ENCODE measurements around the gene FAHD2A. TPM values are rescaled to one million over a fixed set of nuclear protein-coding genes. Genes with fewer than 3 reads are reported as not detected.
"Not testable (repeated sequence)": the region's sequence is repeated elsewhere in the genome, so short reads cannot be mapped to it uniquely, and the experiment has no call there.

The FAHD2A gene, protein sequence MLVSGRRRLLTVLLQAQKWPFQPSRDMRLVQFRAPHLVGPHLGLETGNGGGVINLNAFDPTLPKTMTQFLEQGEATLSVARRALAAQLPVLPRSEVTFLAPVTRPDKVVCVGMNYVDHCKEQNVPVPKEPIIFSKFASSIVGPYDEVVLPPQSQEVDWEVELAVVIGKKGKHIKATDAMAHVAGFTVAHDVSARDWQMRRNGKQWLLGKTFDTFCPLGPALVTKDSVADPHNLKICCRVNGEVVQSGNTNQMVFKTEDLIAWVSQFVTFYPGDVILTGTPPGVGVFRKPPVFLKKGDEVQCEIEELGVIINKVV
- 41.6 TPM for total RNA-seq
- long read RNA-seq, full-length matches to known transcripts: 27 of 41 reads
- long read RNA-seq, partial matches to known transcripts: 3 of 41 reads
- long read RNA-seq, other reads (novel, unspliced or antisense): 11 of 41 reads

GRCh38 chr2:95402370-95403203, at the start of gene FAHD2A:
TSS of gene FAHD2A (plus strand) at chr2:95402708. CDS start at chr2:95405559, 2,851 bp downstream.
- DNase-seq (ENCODE audit: missing footprints) (peak; percentile 99), ATAC-seq (peak; percentile 98)
- intact Hi-C loops (cut with DNase I): loop anchor here (5.0 kb wide), 1 partner anchor 235 kb away; the partner anchor contains the start of gene ZNF2

GRCh38 chr2:95353055-95353575, 49.4 kb upstream of the FAHD2A start:
- intact Hi-C loops (cut with DNase I): no loop called here
- DNase-seq (ENCODE audit: missing footprints) (no peak), ATAC-seq (no peak)

- no peak for ATAC-seq
- no peak for DNase-seq (ENCODE audit: missing footprints)
- intact Hi-C loops (cut with DNase I): no loop called here
Measured at GRCh38 chr2:95353613-95354468, 48.7 kb upstream of the FAHD2A start.

DNA sequence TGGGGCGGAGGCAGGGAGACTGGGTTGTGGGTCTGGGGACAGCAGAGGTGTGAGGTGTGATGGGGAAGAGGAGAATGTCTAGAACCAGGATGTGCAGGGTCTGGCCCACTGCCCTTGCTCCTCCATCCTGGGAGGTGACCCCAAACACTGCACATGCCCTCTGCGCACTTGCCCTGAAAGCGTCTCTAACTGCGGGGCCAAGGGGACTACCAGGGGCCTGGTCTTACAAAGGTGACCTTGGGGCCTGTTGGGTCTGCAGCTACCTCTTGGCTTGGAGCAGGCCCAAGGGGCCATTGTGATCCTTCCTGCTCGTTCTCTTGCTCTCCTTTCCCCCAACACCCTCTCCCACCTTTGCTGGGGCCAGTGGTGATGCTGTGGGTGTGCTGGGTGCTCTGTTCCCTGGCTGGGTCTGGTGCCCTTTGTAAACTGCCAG, 48.0 kb upstream of the FAHD2A start:
- peak; percentile 6 for ATAC-seq
- intact Hi-C loops (cut with DNase I): no loop called here
- DNase-seq (ENCODE audit: missing footprints): no peak

DNA sequence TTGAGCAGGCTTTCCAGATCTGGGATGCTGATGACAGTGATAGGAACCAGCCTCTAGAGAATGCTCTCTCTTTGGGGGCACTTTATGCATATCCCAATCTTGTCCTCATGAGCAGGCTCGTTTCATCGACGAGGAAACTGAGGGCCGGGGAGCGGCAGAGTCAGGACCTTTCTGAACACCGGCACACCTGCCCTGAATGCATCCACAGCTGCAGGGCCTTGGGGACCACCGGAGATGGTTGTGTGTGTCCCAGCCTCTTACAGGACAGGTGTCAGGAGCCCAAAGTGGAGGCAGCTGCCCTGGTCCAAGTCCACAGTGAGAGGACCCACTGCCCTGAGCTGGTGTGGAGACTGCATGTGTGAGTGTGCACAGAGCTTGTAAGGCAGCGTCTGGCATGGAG, 47.6 kb upstream of the FAHD2A start:
- intact Hi-C loops (cut with DNase I): no loop called here
- DNase-seq (ENCODE audit: missing footprints) (no peak), ATAC-seq (no peak)

- DNase-seq (ENCODE audit: missing footprints); intact Hi-C loops (cut with DNase I); ATAC-seq: not testable (repeated sequence)
Measured at GRCh38 chr2:95355486-95355885, 47.0 kb upstream of the FAHD2A start.

DNA sequence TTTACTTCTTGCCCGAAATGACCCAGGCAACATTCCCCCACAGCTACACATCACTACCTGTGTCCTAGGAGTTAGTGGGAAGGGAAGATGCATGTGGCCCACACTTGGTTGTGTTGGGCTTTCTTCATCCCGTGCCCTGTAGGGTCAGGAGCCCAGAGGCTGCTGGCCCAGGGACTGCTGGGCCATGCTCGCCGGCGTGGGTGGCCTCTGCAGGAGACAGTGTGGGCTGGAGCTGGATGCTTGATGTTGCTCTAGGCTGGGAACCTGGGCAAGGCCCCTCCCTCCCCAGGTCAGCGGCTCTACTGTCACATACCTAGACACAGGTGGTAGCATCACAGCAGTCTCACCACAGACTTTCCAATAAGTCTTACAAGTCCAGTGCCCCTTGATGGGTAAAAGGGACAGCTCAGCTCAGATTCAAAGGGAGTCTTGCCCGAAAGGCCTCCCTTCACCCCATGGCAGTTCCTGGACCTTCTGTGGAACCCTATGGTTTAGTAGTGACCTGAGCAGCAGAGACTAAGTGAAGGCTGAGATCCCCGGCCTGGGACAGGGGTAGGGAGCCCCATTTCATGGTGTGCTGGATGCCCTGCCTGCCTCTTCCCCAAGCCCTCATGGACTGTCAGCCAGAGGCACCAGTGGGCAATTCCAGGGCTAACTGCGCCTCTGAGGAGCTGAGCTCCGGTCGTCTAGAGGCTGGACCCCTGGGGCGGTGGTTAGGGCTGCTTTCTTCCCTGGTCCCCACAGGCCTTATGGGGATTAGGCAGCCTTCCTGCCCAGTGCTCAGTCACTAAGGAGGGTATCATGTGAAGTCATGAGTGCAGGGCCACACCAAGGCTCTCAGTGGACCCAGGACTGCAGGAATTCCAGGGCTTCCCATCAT, 45.4 kb upstream of the FAHD2A start:
- peak; percentile 34 for ATAC-seq
- no peak for DNase-seq (ENCODE audit: missing footprints)
- intact Hi-C loops (cut with DNase I): no loop called here

- ATAC-seq (no peak), DNase-seq (ENCODE audit: missing footprints) (no peak)
- intact Hi-C loops (cut with DNase I): no loop called here
Measured at GRCh38 chr2:95357717-95358280, 44.7 kb upstream of the FAHD2A start.

DNA sequence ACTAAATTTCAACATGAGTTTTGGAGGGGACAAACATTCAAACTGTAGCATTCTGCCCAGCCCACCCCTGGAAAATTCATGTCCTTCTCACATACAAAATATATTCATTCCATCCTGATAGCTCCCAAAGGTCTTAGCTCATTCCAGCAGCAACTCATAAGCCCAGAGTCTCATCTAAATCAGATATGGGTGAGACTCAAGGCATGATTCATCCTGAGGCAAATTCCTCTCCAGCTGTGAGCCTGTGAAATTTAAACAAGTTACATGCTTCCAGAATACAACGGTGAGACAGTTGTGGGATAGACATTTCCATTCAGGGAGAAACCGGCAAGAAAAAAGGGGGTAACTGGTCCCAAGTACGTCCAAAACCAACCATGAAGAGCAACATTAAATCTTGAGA, 43.5 kb upstream of the FAHD2A start:
- ATAC-seq (no peak), DNase-seq (ENCODE audit: missing footprints) (no peak)
- intact Hi-C loops (cut with DNase I): no loop called here

GRCh38 chr2:95359501-95359930, 43.0 kb upstream of the FAHD2A start:
- intact Hi-C loops (cut with DNase I): no loop called here
- DNase-seq (ENCODE audit: missing footprints) (no peak), ATAC-seq (no peak)

GRCh38 chr2:95361216-95361980, 41.1 kb upstream of the FAHD2A start:
- intact Hi-C loops (cut with DNase I): no loop called here
- DNase-seq (ENCODE audit: missing footprints): no peak
- no peak for ATAC-seq

GRCh38 chr2:95362486-95362885, 40.0 kb upstream of the FAHD2A start:
- intact Hi-C loops (cut with DNase I): no loop called here

DNA sequence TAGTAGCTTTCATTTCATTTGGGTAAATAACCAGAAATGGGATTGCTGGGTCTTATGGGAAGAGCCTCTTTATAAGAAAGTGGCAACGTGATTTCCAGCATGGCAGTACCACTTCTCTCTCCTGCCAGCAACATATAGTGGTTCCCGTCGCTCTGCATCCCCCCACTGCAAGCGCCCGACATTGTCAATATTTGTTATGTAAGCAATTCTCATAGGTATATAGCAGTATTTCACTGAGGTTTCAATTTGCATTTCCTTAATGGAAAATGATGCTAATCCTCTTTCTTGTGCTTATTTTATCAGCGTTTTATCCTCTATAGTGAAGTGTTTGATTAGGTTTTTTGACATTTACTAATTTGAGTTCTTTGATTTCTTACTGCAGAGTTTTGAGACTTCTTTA, 36.0 kb upstream of the FAHD2A start:
- intact Hi-C loops (cut with DNase I): no loop called here
- ATAC-seq (no peak), DNase-seq (ENCODE audit: missing footprints) (no peak)

More at GRCh38 chr2:95362486-95362885, 40.0 kb upstream of the FAHD2A start:
- no peak for DNase-seq (ENCODE audit: missing footprints)
- ATAC-seq: no peak

DNA sequence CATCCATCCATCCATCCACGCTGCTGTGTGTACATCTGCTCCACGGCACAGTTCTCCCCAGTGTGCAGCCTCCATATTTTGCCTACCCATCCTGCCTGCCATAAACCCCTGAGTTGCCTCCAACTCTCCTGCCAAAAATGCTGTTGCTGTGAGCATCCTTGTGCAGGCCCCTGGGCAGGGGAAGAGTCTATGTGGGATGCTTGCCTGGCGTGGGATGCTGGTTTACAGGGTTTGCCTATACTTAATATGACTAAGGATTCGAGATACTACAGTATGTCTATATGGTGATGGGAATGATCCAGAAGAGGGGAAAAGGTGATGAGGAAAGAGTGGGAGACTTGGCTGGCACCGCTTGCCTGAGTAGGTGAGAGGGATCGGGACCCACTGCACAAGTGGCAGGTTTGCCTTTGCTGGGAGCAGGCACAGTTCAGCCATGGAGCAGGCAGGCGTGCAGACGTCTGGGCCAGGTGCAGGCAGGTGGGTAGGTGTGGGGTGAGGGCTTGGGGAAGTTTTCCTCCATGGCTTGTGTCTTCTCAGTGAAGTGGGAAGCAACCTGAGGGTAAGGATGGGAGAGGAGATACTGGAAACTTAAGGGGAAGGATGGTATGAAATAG, 30.2 kb upstream of the FAHD2A start:
- intact Hi-C loops (cut with DNase I): no loop called here
- DNase-seq (ENCODE audit: missing footprints): peak; percentile 6
- peak; percentile 23 for ATAC-seq

GRCh38 chr2:95372845-95373244, 29.7 kb upstream of the FAHD2A start:
- DNase-seq (ENCODE audit: missing footprints) (peak; percentile 34), ATAC-seq (no peak)
- intact Hi-C loops (cut with DNase I): no loop called here

- DNase-seq (ENCODE audit: missing footprints) (peak; percentile 11), ATAC-seq (no peak)
- intact Hi-C loops (cut with DNase I): no loop called here
Measured at GRCh38 chr2:95374029-95374428, 28.5 kb upstream of the FAHD2A start.

Data from Right ventricle myocardium inferior (tissue), 1 donor.